GM18508 (cell line): ENCODE results near the gene GPR3.

ENCODE experiments used
- ATAC-seq: cut with Tn5 transposase; IDR thresholded peaks from one replicate; pipeline ENCODE4 v1.9.1; 2021; ENCODE audit warnings: moderate number of reproducible peaks; ENCODE audit not compliant: insufficient read depth, unreplicated experiment

GPR3 gene, protein sequence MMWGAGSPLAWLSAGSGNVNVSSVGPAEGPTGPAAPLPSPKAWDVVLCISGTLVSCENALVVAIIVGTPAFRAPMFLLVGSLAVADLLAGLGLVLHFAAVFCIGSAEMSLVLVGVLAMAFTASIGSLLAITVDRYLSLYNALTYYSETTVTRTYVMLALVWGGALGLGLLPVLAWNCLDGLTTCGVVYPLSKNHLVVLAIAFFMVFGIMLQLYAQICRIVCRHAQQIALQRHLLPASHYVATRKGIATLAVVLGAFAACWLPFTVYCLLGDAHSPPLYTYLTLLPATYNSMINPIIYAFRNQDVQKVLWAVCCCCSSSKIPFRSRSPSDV

GRCh38 chr1:27392096-27392777 is at the start of gene GPR3:
Gene GPR3, plus strand, starts transcription at chr1:27392622. Its CDS starts 1,177 bp downstream, at chr1:27393799.
- ATAC-seq = no peak

DNA sequence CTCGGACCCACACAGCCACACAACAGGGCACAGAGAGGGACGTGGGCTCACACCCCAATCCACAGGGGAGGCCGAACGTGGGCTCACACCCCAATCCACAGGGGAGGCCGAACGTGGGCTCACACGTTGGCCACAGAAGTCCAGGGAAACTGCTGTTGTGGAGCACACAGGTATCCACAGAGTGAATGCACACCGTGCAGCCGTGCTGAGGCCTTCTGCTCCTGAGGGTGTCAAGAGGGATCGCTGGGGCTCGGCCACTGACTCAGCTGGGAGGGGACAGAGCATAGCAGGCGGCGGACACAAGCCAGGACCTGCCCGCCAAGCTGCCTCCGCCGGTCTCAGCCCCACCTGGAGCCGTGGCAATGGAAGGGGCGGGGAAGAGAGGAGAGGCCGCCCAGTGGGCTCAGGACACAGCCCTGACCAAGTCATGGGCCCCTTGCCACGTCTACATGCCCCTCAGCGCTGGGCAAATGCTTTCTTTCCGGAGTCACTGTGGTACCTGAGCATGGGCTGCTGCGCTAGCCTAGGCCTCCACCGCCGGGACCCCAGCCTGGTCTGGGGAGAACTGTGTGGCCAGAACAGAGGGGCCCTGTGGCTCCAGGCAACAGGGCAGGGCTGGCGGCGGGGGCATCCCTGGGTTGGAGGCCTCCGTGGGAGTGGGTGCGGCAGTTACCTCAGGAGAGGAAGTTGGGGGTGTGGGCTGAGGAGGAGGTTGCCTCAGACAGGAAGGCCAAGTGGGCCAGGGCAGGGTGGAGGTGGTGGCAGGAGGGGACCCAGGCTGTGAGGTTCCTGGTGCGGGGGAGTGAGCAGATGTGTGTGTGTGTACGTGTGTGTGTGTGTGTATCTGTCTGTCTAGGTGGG is 49.4 kb upstream of the GPR3 start:
- ATAC-seq = no peak

DNA sequence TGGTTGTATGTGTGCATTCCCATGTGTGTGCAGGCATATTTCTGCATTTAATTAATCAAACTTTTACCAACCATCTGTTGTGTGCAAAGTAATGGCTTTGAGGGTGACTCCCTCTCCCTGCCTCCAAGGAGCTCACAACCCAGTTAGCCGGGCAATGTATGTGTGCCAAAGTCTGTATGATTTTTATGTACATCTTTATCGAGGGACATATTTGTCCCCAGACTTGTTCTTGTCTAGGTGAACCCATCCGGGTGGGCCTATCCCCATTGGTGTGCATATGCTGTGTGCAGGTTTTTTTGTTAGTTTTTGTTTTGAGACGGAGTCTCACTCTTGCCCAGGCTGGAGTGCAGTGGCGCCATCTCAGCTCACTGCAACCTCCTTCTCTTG is 48.8 kb upstream of the GPR3 start:
- ATAC-seq = no peak

DNA sequence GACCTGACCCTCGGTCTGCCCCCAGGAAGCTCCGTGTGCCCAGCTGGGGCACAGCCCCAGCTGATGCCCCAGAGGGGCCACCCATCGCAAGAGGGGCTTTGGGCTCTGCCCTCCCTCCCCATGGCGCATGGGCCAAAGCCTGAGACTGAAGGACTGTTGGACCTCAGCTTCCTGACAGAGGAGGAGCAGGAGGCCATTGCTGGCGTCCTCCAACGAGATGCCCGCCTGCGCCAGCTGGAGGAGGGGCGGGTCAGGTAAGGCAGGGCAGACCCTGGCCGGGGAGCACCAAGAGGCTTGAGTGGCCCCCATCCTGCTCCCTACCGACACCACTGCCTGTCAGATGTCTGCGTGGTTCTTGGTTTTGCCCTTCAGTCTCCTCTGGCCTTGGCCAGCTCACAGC is 47.1 kb upstream of the GPR3 start:
- no peak for ATAC-seq

- ATAC-seq = no peak
These were observed 46.1 kb upstream of the GPR3 start for GRCh38 chr1:27346357-27346756.

GRCh38 chr1:27346991-27347624 is 45.3 kb upstream of the GPR3 start:
- ATAC-seq = no peak

- ATAC-seq = no peak
These were observed 43.3 kb upstream of the GPR3 start for GRCh38 chr1:27348861-27349783.

GRCh38 chr1:27349784-27350662 is 42.4 kb upstream of the GPR3 start:
- no peak for ATAC-seq

DNA sequence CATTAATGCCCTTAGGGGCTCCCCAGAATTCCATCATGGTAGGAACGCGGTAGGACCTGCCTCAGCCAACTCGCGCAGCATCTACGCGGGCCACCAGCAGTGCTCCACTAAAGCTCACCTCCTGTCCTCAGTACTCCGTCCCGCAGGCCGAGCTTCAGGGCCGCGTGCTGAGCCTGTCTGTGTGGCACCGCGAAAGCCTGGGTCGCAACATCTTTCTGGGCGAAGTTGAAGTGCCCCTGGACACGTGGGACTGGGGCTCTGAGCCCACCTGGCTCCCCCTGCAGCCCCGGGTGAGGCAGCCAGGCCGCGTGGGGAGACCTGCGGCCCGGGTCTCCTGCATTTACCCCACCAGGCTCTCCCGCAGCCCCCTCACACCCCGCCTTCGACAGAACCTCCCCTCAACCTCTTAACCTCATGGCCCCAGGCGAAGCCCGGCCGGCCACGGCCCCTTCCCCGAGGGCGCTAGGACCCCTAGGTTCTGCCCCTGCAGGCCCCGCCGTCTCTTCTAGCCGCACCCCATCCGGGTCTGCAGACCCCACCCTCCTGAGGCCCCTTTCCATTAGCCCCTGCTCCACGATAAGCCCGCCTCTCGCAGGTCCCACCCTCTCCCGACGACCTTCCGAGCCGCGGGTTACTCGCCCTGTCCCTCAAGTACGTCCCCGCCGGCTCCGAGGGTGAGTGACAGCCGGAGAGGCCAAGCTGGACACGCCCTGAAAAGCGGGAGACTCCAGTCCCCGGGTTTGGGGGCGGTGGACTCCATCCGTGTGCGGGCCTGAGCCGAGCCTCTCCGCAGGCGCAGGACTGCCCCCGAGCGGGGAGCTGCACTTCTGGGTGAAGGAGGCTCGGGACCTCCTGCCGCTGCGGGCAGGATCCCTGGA is 41.5 kb upstream of the GPR3 start:
- ATAC-seq = no peak

DNA sequence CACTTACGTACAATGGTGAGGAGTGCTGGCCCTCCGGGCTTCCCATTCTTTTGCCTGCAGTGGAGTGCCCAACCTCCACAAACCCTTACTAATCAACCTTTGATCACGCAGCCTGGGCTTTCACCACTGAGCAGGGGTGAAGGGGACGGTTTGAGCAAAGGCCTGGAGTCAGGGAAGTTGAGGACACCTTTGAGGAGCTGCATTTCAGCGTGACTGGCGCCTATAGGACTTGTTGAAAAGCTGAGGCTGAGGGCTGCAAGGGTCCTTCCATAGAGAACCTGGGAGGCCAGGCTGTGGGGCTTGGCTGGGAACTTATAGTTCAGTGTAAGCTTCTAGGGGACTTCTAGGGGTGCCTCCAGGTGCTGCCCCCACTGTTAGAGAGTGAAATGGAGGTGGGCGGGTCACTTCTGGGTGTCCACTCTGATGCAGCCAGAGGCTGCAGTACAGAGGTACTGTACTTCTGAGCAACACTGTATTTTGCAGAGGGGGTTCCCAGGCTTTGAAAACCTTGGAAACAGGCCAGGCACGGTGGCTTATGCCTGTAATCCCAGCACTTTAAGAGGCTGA is 40.8 kb upstream of the GPR3 start:
- ATAC-seq = no peak

GRCh38 chr1:27353166-27353565 is 39.3 kb upstream of the GPR3 start:
- no peak for ATAC-seq

GRCh38 chr1:27353629-27354028 is 38.8 kb upstream of the GPR3 start:
- ATAC-seq = no peak

GRCh38 chr1:27355683-27356082 is 36.7 kb upstream of the GPR3 start:
- no peak for ATAC-seq

DNA sequence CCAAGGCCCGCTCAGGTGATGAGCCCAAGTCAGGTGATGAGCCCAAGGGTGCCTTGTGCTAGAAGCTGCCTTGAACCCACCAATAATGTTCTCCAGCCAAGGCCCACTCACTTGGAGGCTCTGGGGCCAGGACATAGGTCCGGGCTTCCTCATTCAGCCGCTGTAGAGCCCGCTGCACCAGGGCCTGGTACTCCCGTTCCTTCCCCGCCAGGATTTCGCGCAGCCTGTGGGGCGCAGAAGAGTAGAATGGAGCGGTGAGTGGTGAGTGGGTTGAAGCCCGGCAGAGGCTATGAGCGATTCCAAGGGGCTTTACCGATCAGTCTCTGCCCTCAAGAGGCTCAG is 36.2 kb upstream of the GPR3 start:
- ATAC-seq = no peak

DNA sequence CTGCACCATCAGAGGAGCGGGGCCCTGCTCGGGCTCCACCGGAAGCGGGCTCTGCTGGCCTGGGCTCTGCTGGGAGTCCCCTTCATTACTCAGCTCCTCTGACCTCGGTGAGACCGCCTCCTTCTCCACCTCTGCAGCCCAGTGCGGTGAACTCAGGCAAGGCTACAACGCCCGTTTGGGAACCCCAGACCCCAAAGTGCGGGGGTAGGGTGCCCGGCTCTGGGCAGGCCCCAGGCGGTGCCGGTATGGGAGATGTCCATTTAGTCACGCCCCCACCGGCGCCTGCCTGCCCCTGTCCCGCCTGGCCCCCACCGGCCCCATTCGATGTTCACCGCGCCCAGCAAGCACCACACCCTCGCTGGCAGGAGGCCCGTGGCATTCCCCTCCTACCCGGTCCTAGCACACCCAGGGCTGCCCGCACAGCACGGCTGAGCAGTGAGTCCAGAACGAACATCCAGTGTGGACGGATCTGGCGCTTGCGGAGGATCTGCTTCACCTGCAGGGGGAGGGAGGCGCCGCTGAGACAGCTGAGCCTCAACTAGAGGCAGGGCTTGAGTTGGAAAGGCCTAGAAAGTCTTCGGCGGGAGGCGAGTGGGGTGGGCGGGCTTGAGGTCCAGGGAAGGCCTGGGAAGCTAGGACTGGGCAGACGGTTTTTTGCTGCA is 35.7 kb upstream of the GPR3 start:
- no peak for ATAC-seq

DNA sequence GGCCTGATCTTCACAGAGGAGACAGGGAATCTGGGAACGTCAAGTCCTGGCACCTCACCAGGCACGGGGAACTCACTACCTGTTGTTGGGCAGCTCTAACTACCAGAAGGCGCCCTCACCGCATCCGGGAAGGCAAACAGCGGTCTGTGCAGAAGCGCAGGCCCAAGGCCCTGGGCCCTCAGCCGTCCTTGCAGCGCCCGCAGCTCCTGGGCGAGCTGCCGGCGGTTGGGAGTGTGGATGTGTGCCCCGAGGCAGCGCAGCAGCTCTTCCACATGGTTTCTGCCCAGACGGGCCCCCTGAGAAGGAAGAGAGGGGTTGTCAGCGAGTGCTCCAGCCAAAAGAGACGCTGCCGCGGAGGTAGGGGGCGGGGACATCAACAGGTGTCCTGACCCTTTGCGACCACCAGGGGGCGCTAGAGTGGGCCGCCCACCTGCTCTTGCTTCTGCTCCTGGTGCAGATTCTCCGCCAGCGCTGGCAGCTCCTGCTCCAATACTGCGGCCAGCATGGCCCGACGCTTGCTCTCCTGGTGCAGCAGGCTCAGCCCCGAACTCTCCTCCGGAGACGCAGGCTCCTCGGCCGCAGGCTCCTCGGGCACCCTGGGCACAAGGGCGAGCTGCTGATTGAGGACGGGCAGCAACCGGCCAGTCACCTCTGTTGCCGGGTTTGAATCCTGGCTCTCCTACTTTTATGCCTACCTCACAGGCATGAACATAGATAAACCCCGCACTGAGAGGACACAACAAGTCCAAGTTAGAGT is 35.0 kb upstream of the GPR3 start:
- no peak for ATAC-seq
